IMR-90 (cell line): Measurements from ENCODE around the gene OXNAD1. TPM values are rescaled to one million over a fixed set of nuclear protein-coding genes. Genes with fewer than 3 reads are reported as not detected.

ENCODE experiments used
- ATAC-seq: fragments of 200-7000 bp; cut with Tn5 transposase; 2 replicates; pipeline ENCODE4 v1.9.1; 2020; ENCODE audit warnings: low read depth, mild to moderate bottlenecking, moderate library complexity
- BruUV-seq: library from RNA; stranded (reverse); fragments of 400-500 nt; replicated peaks from 2 replicates; lab custom pipeline; 2021; lab: Mats Ljungman, UMichigan
- CTCF ChIA-PET: fragments of 300-600 bp; formaldehyde crosslinking; extraction: SDS; loops from one replicate; lab custom pipeline; 2021; ENCODE audit warnings: antibody characterized with exemption; lab: Yijun Ruan, JAX
- POLR2A ChIA-PET: fragments of 300-600 bp; sonication (Branson Sonifier 250); formaldehyde crosslinking; loops from one replicate; lab custom pipeline; 2022; ENCODE audit warnings: antibody characterized with exemption; ENCODE audit not compliant: unreplicated experiment; lab: Charles Lee
- DNase-seq: peaks from one replicate; pipeline ENCODE4 v3.0.0; 2013
- H2AFZ ChIP-seq: replicated peaks from 2 replicates; pipeline ENCODE3; 2013; ENCODE audit warnings: low read length, mild to moderate bottlenecking; ENCODE audit not compliant: poor library complexity
- H2AK5ac ChIP-seq: 2 replicates; pipeline ENCODE4 v1.6.1; 2013; ENCODE audit warnings: low read depth, low read length, inconsistent platforms
- H2AK9ac ChIP-seq: replicated peaks from 2 replicates; pipeline ENCODE3; 2013; ENCODE audit warnings: mild to moderate bottlenecking, low read depth, low read length, moderate library complexity; ENCODE audit not compliant: poor library complexity
- H2BK120ac ChIP-seq: 2 replicates; pipeline ENCODE4 v1.6.1; 2013; ENCODE audit warnings: low read depth, low read length, inconsistent platforms
- H2BK15ac ChIP-seq: 3 replicates; pipeline ENCODE4 v1.6.1; 2013; ENCODE audit warnings: low read depth, low read length, inconsistent platforms
- H2BK20ac ChIP-seq: 2 replicates; pipeline ENCODE4 v1.6.1; 2013; ENCODE audit warnings: low read depth, mild to moderate bottlenecking, inconsistent platforms, low read length, moderate library complexity
- H2BK5ac ChIP-seq: 2 replicates; pipeline ENCODE4 v1.6.1; 2013; ENCODE audit warnings: mild to moderate bottlenecking, low read depth, low read length, inconsistent platforms; ENCODE audit not compliant: poor library complexity, severe bottlenecking
- H3K14ac ChIP-seq: replicated peaks from 2 replicates; pipeline ENCODE4 v1.6.1; 2013; ENCODE audit warnings: low read depth, low read length, inconsistent platforms
- H3K18ac ChIP-seq: 2 replicates; pipeline ENCODE4 v1.6.1; 2013; ENCODE audit warnings: low read depth, low read length, control low read depth
- H3K23ac ChIP-seq: 2 replicates; pipeline ENCODE4 v1.6.1; 2013; ENCODE audit warnings: low read depth, low read length, inconsistent platforms
- H3K27ac ChIP-seq: 2 replicates; pipeline ENCODE4 v1.5.1; 2013; ENCODE audit warnings: mild to moderate bottlenecking, control low read depth, low read length; ENCODE audit not compliant: insufficient read depth
- H3K27me3 ChIP-seq: 2 replicates; pipeline ENCODE4 v1.6.1; 2013; ENCODE audit warnings: low read length; ENCODE audit not compliant: control insufficient read depth, insufficient read depth
- H3K36me3 ChIP-seq: 2 replicates; pipeline ENCODE4 v1.6.1; 2013; ENCODE audit warnings: low read length, mixed read lengths; ENCODE audit not compliant: control insufficient read depth, insufficient read depth
- H3K4ac ChIP-seq: 2 replicates; pipeline ENCODE4 v1.6.1; 2013; ENCODE audit warnings: low read depth, low read length, inconsistent platforms
- H3K4me1 ChIP-seq: 2 replicates; pipeline ENCODE4 v1.6.1; 2013; ENCODE audit warnings: low read length, mixed read lengths; ENCODE audit not compliant: control insufficient read depth, insufficient read depth
- H3K4me2 ChIP-seq: 2 replicates; pipeline ENCODE4 v1.6.1; 2013; ENCODE audit warnings: low read depth, mild to moderate bottlenecking, control low read depth, low read length, moderate library complexity
- H3K4me3 ChIP-seq: 2 replicates; pipeline ENCODE4 v1.5.1; 2013; ENCODE audit warnings: low read depth, mild to moderate bottlenecking, control low read depth, low read length, moderate library complexity; ENCODE audit not compliant: insufficient read depth
- H3K56ac ChIP-seq: 2 replicates; pipeline ENCODE4 v1.6.1; 2013; ENCODE audit warnings: low read length, inconsistent platforms; ENCODE audit not compliant: insufficient read depth; ENCODE audit errors: extremely low read depth
- H3K79me1 ChIP-seq, 2 experiments: 2 replicates each; pipeline ENCODE4 v1.6.1; 2013; ENCODE audit warnings: low read length in 2 of 2, inconsistent platforms in 1 of 2, low read depth in 1 of 2
- H3K9ac ChIP-seq: 2 replicates; pipeline ENCODE4 v1.6.1; 2013; ENCODE audit warnings: low read depth, low read length, control low read depth
- H3K9me1 ChIP-seq: 2 replicates; pipeline ENCODE4 v1.6.1; 2013; ENCODE audit warnings: low read length, inconsistent platforms; ENCODE audit not compliant: insufficient read depth
- H3K9me3 ChIP-seq: 2 replicates; pipeline ENCODE4 v1.6.1; 2013; ENCODE audit warnings: low read length; ENCODE audit not compliant: control insufficient read depth, insufficient read depth
- H4K20me1 ChIP-seq: 2 replicates; pipeline ENCODE4 v1.6.1; 2013; ENCODE audit warnings: low read length, inconsistent platforms; ENCODE audit not compliant: insufficient read depth
- H4K5ac ChIP-seq: 2 replicates; pipeline ENCODE4 v1.6.1; 2013; ENCODE audit warnings: mild to moderate bottlenecking, low read depth, low read length, control low read depth
- H4K8ac ChIP-seq, 2 experiments: 2 replicates each; pipeline ENCODE4 v1.6.1; 2013; ENCODE audit warnings: low read depth in 2 of 2, low read length in 2 of 2, control low read depth in 1 of 2, inconsistent platforms in 1 of 2
- H4K91ac ChIP-seq: 2 replicates; pipeline ENCODE4 v1.6.1; 2013; ENCODE audit warnings: low read depth, low read length, inconsistent platforms; ENCODE audit not compliant: insufficient read depth
- RAD21 ChIP-seq: IDR thresholded peaks from 2 replicates; pipeline ENCODE4 v1.6.1; 2012; ENCODE audit warnings: low read length, improper control_type of control experiment
- WGBS, 2 experiments: methylation state at CpG; one replicate each; pipeline versions ENCODE4 v1.1.5 to v1.1.7; 2013; ENCODE audit warnings: missing lambda C conversion rate in 2 of 2; ENCODE audit not compliant: insufficient read length in 1 of 2; ENCODE audit errors: extremely low coverage in 2 of 2; 5-methylcytosine and 5-hydroxymethylcytosine counted together
- dilution Hi-C: fragments of 300-500 bp; cut with HindIII; formaldehyde crosslinking; loops from one replicate; pipeline ENCODE4 v1.14.3; 2018; ENCODE audit warnings: low sequenced_read_pairs; ENCODE audit not compliant: unreplicated experiment
- in situ Hi-C: fragments of 300-500 bp; cut with MboI; formaldehyde crosslinking; loops from 3 replicates; pipeline ENCODE4 v1.14.3; 2019; ENCODE audit warnings: low sequenced_read_pairs, inconsistent platforms, mixed read lengths
- intact Hi-C: fragments of 100-400 bp; cut with micrococcal nuclease; formaldehyde crosslinking; loops from 2 replicates; pipeline ENCODE4 v1.10.0; 2022
- polyA plus RNA-seq, 3 experiments: library from polyadenylated mRNA; depleted of rRNA; stranded (reverse); fragments of >200 nt; gene quantifications; 2 replicates each; pipeline ENCODE4 v1.2.3, GENCODE V29; 2012; ENCODE audit warnings: low replicate concordance in 1 of 3
- total RNA-seq: library from RNA; depleted of rRNA; stranded (reverse); fragments of >200 nt; gene quantifications from 2 replicates; pipeline ENCODE4 v1.2.3, GENCODE V29; 2012
- TF ChIP-seq, protein P1 (sequence below): fragments of 150-350 bp; IDR thresholded peaks from 2 replicates; pipeline ENCODE4 v1.6.1; 2017; ENCODE audit warnings: mild to moderate bottlenecking, antibody characterized with exemption, low read length, low read depth

Gene OXNAD1
- total and polyA plus RNA-seq, 2 of the 4 experiments (the other 2 are of a cell fraction): 6.2 to 11.3 TPM

DNA sequence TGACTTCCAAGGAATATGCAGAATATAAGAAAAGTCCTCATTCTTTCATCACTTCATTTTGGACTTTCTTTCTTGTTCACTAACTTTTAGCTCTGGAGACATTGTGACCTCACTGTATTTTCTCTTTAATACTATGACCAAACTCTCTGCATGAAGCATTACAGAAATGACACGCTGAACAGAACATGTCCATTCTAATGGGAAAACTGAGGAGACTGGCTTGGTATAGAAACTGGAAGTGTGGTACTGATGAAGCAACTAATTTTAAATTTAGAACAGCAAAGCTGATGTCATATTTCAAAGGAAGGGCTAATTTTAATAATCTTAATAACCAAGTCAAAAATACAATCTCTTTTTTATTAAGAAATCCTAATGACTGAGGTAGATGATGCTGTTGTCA, 5.0 kb upstream of the OXNAD1 start:
- no peaks in the 10 kb centered on the region for H4K20me1 ChIP-seq
- peaks cover 5% of the 10 kb centered on the region for H3K36me3 ChIP-seq
- H3K18ac ChIP-seq: no peak overlapping the region
- no peak overlapping the region for H2AFZ ChIP-seq
- H3K4me2 ChIP-seq: no peak overlapping the region
- no peak overlapping the region for H3K56ac ChIP-seq
- no peak overlapping the region for H2BK20ac ChIP-seq
- ATAC-seq (no peak), DNase-seq (no peak)
- TF ChIP-seq RAD21: no peak
- TF ChIP-seq, protein P1, sequence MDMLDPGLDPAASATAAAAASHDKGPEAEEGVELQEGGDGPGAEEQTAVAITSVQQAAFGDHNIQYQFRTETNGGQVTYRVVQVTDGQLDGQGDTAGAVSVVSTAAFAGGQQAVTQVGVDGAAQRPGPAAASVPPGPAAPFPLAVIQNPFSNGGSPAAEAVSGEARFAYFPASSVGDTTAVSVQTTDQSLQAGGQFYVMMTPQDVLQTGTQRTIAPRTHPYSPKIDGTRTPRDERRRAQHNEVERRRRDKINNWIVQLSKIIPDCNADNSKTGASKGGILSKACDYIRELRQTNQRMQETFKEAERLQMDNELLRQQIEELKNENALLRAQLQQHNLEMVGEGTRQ: no peak
- no peak overlapping the region for H3K4ac ChIP-seq
- peaks cover 3% of the 10 kb centered on the region; the same call in 1 of the 2 replicates for H3K9me1 ChIP-seq
- no peak overlapping the region for H4K5ac ChIP-seq
- no peak overlapping the region for H4K91ac ChIP-seq
- H2AK5ac ChIP-seq: no peak overlapping the region
- H3K23ac ChIP-seq: no peak overlapping the region
- WGBS, 2 experiments: no CpG with 5 or more reads among the region's 1 CpG
- no peak overlapping the region for H2BK15ac ChIP-seq
- no peak overlapping the region for H2BK5ac ChIP-seq
- no peaks in the 10 kb centered on the region for H3K9me3 ChIP-seq
- POLR2A ChIA-PET: no interaction called here
- H2BK120ac ChIP-seq: no peak overlapping the region
- BruUV-seq: no TSS peak
- intact Hi-C loops: no loop called here
- no peak overlapping the region for H3K9ac ChIP-seq
- in situ Hi-C loops: no loop called here
- H4K8ac ChIP-seq: no peak overlapping the region
- CTCF ChIA-PET: no interaction called here
- no peak overlapping the region for H3K27ac ChIP-seq
- no peaks in the 10 kb centered on the region for H3K4me1 ChIP-seq
- H3K79me1 ChIP-seq: peaks cover 31 to 44% of the 10 kb centered on the region in 2 experiments
- no peak overlapping the region for H2AK9ac ChIP-seq
- dilution Hi-C loops: no loop called here
- H3K14ac ChIP-seq: no peak overlapping the region
- no peak overlapping the region for H3K4me3 ChIP-seq
- H3K27me3 ChIP-seq: no peaks in the 10 kb centered on the region
